AG04449 (cell line): ENCODE results near the gene SLBP.

Experiments used
- CTCF ChIA-PET: fragments of 350-600 bp; formaldehyde crosslinking; extraction: SDS; loops from one replicate; lab custom pipeline; 2021; ENCODE audit warnings: antibody characterized with exemption; lab: Yijun Ruan, JAX
- POLR2A ChIA-PET: fragments of 400-600, 350-600 bp; formaldehyde crosslinking; extraction: SDS; loops from one replicate; lab custom pipeline; 2020; ENCODE audit warnings: antibody characterized with exemption, inconsistent platforms; lab: Yijun Ruan, JAX
- DNase-seq: peaks from one replicate; pipeline ENCODE4 v3.0.0-alpha.2; 2010; ENCODE audit warnings: low read depth, low spot score
- H3K4me3 ChIP-seq: 2 replicates; pipeline ENCODE4 v1.5.1; 2011; ENCODE audit warnings: low read depth, mild to moderate bottlenecking, control low read depth, low read length
- CTCF ChIP-seq: IDR thresholded peaks from one replicate; pipeline ENCODE4 v1.5.1; 2011; ENCODE audit warnings: mild to moderate bottlenecking, moderate library complexity, low read length, control low read depth, inconsistent platforms; ENCODE audit not compliant: insufficient read depth; ENCODE audit errors: missing control alignments

The SLBP gene

DNA sequence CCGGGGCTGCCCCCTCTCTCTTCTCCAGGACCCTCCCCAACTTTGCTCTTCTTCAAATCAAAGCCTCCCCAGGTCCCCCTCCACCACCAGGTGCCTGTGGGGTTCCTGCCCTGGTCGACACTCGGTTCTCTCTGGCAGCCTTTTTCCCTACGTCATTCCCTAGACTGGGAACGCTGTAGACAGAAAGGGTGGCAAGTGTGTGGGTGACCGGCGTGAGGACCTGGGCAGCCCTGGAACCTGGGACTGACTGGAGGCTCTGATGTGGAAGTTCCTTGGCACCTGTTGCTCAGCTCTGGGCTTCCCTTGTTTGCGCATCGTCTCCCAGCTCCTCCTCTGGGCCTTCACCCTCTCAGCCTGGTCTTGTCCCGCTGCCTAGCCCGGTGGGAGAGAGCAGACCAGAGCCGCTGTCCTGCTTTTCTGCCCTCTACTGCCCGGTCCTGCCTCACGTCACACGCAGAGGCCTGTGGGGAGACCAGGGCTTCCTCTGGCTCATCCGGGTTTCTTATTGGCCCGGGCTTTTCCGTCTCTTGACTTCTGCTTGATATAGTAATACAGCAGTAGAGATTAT lies 10.5 kb upstream of the SLBP start:
- TF ChIP-seq CTCF, result no peak
- peak overlapping the region; percentile 64 for H3K4me3 ChIP-seq
- POLR2A ChIA-PET, result no interaction called here
- DNase-seq, result no peak
- CTCF ChIA-PET, result interaction anchor here (1.6 to 15.3 kb wide), 5 partner anchors 8 to 368 kb away, joined by 4 to 268 read pairs (median 48); no protein-coding TSS in a partner anchor

DNA sequence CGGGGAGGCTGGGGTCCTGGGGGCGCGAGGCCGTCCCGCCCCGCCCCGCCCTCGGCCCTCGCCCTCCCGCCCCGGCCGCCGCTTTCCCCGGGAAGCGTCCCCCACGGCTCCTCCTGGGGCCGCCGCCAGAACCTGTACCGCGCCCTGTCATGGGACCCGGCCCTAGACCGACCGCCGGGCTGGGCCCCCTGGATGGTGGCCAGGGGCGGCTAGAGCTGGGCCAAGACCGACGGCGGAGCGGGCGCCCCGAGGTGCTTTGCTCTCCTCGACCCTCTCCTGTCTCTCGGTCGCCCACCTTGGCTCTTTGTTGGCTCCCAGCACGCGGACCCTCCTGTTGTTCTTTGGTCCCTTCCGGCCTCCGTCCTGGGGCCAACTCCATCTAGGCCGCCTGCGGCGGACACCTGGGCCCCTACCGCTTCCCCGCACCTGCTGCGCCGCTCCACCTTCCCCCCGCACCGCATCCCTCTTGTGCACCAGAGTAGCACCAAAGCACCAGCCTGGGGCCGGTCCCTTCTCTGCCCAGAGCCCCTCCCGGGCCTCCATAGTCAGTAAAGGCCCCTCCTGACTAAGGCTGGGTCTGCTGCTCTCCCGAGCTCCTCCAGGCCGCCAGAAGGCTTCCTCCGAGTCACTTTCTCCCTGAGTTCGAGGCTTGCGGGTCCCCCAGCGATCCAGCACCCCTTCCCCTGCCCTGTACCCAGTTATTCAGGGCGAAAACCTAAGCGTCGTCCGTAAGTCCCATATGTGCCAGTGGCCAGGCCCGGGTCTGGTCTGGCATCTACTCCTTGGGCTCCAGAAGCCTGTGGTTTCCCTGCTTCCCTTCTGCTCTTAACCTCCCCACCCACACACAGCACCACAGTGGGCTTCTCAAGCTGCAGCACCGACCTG lies 9.8 kb upstream of the SLBP start:
- CTCF ChIA-PET, result interaction anchor here (0.6 to 15.3 kb wide), 4 partner anchors 9 to 29 kb away, joined by 3 to 268 read pairs (median 7); partner anchors contain the start of gene SLBP

GRCh38 chr4:1721003-1721665 lies 9.0 kb upstream of the SLBP start, which contains the start of the genes TACC3 and TMEM129:
Gene TACC3 (plus strand): TSS chr4:1721521. CDS start chr4:1723422, 1,901 bp downstream.
Gene TMEM129 (minus strand): TSS chr4:1721323. CDS start chr4:1720837, 486 bp downstream.
- peak within 1 kb of the TSS; percentile 81 for H3K4me3 ChIP-seq
- CTCF ChIA-PET, result interaction anchor here (1.0 to 15.3 kb wide), 5 partner anchors 10 to 91 kb away, joined by 3 to 268 read pairs (median 5); no protein-coding TSS in a partner anchor
- no peak for TF ChIP-seq CTCF
- no peak for DNase-seq
- POLR2A ChIA-PET, result interaction anchor here (0.5 to 1.8 kb wide), 5 partner anchors 9 to 374 kb away, joined by 3 to 21 read pairs (median 3); partner anchors contain the start of genes SLBP and UVSSA

More for the DNA sequence above, 9.8 kb upstream of the SLBP start:
- H3K4me3 ChIP-seq, result peak overlapping the region; percentile 64
- POLR2A ChIA-PET, result interaction anchor here (1.0 to 1.8 kb wide), 3 partner anchors 10 to 375 kb away, joined by 3 to 21 read pairs (median 3); partner anchors contain the start of genes SLBP and UVSSA
- no peak for TF ChIP-seq CTCF
- no peak for DNase-seq

DNA sequence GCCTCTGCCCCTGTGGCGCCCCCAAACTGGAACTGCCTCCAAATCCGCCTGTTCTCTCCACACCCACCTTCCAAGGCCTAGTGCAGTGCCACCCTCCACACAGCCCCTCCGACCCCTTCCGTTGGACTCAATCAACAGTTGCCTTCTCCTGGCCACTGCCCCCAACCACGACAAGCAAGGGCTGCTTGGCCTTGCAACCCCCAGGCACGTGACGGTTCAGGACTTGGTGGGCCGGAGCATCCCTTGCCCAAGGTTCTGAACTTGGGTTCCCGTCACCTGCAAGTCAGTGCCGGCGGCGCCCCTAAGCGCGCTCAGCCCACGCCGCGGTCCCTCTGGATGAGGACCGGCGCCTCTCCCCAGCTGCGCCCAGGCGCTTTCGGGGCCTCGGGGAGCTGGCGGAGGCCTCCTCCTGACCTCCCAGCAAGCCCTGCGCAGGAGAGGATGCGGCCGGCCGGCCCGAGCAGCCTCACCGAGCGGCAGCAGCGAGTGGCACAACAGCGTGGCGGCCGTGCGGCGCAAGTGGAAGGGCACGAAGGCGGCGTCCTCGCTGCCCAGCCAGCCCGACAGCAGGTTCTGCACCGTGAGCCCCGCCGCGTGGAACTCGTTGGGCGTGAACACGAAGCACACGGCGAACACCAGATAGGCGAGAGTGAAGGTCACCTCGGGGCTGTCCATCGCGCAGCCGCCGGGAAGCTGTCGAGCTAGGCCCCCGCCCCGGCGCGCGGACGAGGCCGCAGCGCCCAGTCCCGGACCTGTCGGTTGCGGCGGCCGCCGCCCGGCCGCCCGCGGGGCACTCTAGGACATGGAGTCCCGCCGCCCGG lies 8.3 kb upstream of the SLBP start:
- ChIA-PET POLR2A (interaction anchor here (0.5 to 1.8 kb wide), 4 partner anchors 8 to 374 kb away, joined by 3 to 21 read pairs (median 3); partner anchors contain the start of genes SLBP and UVSSA), CTCF (interaction anchor here (1.0 to 15.3 kb wide), 5 partner anchors 10 to 91 kb away, joined by 3 to 268 read pairs (median 5); no protein-coding TSS in a partner anchor)
- peak overlapping the region; percentile 81 for H3K4me3 ChIP-seq
- no peak for DNase-seq
- no peak for TF ChIP-seq CTCF

DNA sequence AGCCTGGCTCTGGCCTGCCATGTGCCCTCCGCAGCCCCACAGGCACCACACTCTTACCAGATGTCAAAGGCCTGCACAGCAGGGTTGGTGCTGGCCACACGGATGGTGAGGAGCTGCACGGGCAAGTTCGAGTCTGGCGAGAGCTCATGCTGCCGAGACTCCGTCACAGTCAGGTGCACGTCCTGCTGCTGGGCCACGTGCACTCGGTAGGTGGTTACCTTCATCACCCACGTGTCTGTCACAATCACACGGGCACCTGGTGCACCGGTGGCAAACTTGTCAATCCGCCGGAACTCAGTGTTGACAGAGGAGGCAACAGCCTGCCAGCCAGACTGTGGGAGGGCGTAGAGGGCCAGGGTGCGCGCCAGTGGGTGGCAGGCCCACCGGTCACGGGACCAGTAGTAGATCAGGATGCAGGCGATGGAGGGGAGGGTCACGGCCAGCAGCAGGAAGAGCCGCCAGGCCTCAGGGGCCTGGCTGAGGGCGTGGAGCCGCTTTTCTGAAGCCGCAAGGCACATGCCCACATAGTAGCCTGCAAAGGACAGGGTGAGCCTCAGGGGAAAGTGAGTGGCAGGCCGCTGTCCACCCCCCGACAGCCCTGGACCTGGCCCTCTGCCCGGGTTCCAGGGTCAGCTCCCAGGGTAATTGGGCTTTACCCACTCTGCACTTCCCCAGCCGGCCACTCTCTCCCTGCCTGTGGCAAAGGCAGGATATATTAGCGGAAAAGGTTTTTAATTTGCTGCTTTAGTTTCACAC lies 6.2 kb upstream of the SLBP start:
- no peak for DNase-seq
- no peak overlapping the region for H3K4me3 ChIP-seq
- ChIA-PET POLR2A (interaction anchor here (0.6 kb wide), 1 partner anchor 21 kb away, joined by 3 read pairs; no protein-coding TSS in a partner anchor), CTCF (interaction anchor here (1.1 to 15.3 kb wide), 5 partner anchors 8 to 193 kb away, joined by 4 to 268 read pairs (median 4); no protein-coding TSS in a partner anchor)
- no peak for TF ChIP-seq CTCF
